Measurements from ENCODE around the gene IPO13. TPM values are rescaled to one million over a fixed set of nuclear protein-coding genes. Genes with fewer than 3 reads are reported as not detected.
A peak's percentile ranks its signal among the peaks of the same experiment; 100 is the strongest.

Gene IPO13
- total RNA-seq, 1 donor from 2014 or later, result 7.8 TPM

DNA sequence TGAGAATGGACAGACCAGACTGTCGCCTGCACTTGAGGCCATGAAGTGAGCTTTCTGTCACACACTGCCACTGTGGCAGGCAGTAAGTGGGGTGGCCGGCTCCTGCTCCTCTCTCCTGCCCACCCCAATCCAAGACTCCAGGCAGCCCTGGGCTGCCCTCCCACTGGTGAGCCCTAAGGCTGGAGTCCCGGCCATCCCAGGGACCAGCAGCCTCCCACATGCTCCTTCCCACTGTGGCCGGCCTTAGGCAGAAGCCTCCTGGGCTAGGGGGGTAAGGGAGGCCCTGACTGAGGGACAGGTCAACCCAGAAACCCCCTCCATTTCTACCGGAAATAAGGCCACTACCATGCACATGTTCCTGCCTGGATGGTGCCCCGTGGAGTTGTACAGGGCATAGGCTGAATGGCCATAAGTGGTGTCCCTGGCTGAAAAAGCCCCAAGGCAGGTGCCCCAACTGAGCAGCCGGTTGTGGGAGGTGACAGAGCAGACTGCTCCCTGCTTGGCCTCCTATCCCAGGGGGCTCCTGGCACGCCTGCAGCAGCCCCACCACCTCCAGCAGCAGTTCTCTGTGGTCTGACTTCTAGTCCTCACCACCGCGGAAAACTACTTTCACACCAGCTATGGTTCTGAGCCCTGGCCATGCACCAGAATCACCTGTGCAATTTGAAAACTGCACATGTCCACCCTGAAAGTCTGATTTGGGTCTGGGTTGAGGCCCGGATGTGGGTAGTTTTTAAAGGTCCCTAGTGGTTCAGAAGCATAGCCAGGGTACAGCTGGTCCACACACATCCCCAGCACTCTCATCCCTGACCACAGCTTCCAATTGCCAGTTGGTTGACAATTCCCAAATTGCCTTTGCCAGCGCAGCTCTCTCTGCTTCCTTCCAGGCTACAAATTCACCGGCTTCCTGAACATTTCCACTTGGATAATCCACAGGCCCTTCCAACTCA is 14.8 kb upstream of the IPO13 start:
- DNase-seq, result no peak

DNA sequence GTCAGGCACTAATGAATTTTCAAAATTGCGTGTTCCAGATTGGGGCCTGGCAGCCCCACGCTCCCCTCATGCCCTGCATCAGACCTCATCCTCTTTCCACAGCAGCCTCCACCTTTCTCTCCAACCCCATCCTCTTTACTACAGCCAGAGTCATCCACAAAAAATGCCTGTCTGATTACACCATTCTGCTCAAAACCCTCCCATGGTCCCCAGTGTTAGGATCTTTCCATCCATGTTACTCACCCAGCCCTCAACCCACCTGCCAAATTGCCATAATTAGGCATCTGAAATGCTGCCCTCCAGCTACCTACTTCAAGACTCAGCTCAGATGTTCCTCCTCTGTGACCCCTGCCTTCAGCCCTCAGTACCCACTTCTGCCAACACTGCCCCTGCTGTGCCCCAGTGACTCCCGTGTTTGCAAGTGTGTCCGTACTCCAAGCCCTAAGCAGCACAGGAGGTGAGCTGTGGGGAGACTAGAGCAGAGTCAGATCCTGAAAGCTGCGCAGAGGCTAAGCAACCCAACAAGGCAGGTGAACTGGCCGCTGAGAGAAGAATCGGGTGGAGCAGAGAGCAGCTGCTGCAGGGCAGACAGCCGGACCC is 13.9 kb upstream of the IPO13 start:
- DNase-seq, result no peak

DNA sequence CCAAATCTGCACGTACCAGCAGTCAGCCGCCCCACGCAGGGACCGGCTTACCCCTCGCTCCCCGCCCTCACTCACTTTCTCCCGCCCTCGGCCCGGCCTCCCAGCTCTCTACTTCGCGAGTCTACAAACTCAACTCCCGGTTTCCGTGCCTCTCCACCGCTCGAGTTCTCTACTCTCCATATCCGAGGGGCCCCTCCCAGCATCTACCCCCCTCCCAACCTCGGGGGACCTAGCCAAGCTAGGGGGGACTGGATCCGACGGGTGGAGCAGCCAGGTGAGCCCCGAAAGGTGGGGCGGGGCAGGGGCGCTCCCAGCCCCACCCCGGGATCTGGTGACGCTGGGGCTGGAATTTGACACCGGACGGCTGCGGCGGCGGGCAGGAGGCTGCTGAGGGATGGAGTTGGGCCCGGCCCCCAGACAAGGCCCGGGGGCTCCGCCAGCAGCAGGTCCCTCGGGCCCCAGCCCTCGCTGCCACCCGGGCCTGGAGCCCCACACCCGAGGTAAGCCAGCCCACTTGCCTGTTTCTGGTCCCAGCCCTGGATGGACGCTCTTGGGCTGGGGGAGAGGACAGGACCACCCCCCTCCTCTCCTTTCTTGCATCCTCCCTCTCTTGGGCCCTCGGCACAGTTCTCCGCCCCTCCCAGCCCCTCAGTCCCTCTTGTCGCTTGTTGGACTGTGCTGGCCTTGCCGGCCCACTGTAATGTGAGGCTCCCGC is 13.2 kb upstream of the IPO13 start, which contains the start of gene ARTN:
TSS of gene ARTN (plus strand) at position 416 of the 715 bp plus-strand sequence. CDS start 1,856 bp downstream, outside the sequence.
- DNase-seq, result no peak

DNA sequence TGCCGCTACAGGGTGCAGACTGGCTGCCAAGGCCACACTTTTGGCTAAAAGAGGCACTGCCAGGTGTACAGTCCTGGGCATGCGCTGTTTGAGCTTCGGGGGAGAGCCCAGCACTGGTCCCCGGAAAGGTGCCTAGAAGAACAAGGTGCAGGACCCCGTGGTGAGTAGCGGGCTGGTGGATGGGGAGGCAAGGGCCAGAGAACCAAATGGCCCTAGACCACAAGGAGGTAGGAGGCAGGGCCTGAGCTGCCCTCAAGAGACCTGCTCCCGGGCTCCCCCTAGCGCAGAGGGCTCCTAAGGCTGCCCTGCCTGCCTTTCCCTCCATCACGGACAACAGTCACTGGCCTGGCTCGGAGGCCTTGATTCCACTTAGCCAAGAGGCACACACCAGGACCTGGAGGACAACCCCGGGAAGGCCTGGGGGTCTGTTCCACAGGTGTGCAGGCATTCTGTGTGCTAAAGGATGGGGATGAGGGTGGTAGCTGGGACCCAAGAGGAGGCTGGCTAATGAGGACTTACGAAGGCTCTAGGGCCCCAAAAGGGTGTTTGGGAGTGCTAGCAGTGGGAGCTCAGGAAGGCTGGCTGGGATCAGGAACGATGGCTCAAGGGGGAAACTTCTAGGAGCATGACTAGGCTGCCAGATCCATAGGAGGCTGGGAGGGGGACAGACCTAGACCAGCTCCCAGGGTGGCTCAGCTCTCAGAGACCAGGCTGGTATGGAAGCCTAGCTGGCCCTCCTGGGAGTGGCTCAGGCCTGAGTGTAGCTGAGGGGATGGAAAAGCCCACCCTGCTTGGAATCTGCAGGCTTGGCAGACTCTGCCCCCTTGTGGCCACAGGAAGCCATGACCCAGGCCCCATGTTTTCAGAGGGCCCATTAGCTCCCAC is 12.4 kb upstream of the IPO13 start:
- DNase-seq, result peak; percentile 40

DNA sequence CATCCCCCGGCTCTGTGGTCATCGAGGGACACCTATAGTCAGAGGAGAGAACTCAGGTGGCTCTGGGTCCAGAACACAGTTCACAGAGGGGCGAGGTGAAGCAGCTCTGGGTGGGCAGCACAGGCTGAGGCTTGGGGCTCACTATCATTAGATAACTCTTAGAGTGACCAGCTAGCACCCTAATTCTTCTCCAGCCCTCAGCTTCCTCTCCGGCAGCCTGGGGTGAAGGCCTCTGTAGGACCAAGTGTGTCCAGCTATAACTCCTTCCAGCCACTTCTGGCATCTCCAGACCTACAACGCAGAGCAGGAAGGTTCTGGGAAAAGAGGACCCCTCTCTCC is 11.8 kb upstream of the IPO13 start:
- DNase-seq, result no peak

DNA sequence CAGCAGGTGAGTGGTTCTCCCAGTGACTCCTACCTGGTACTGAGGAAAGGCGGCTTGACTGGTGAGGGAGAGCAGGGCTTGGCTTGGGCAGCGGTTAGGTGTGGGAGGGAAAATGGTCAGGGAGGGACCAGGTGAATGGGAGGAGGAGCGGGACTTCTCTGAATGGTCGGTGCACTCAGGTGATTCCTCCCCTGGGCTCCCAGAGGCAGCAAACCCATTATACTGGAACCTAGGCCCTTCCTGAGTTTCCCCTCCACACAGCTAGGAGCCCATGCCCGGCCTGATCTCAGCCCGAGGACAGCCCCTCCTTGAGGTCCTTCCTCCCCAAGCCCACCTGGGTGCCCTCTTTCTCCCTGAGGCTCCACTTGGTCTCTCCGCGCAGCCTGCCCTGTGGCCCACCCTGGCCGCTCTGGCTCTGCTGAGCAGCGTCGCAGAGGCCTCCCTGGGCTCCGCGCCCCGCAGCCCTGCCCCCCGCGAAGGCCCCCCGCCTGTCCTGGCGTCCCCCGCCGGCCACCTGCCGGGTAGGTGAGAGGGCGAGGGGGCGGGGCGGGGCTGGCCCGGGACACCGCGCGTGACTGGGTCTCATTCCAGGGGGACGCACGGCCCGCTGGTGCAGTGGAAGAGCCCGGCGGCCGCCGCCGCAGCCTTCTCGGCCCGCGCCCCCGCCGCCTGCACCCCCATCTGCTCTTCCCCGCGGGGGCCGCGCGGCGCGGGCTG is 10.9 kb upstream of the IPO13 start:
- no peak for DNase-seq

DNA sequence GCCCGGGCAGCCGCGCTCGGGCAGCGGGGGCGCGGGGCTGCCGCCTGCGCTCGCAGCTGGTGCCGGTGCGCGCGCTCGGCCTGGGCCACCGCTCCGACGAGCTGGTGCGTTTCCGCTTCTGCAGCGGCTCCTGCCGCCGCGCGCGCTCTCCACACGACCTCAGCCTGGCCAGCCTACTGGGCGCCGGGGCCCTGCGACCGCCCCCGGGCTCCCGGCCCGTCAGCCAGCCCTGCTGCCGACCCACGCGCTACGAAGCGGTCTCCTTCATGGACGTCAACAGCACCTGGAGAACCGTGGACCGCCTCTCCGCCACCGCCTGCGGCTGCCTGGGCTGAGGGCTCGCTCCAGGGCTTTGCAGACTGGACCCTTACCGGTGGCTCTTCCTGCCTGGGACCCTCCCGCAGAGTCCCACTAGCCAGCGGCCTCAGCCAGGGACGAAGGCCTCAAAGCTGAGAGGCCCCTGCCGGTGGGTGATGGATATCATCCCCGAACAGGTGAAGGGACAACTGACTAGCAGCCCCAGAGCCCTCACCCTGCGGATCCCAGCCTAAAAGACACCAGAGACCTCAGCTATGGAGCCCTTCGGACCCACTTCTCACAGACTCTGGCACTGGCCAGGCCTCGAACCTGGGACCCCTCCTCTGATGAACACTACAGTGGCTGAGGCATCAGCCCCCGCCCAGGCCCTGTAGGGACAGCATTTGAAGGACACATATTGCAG is 10.2 kb upstream of the IPO13 start:
- no peak for DNase-seq

DNA sequence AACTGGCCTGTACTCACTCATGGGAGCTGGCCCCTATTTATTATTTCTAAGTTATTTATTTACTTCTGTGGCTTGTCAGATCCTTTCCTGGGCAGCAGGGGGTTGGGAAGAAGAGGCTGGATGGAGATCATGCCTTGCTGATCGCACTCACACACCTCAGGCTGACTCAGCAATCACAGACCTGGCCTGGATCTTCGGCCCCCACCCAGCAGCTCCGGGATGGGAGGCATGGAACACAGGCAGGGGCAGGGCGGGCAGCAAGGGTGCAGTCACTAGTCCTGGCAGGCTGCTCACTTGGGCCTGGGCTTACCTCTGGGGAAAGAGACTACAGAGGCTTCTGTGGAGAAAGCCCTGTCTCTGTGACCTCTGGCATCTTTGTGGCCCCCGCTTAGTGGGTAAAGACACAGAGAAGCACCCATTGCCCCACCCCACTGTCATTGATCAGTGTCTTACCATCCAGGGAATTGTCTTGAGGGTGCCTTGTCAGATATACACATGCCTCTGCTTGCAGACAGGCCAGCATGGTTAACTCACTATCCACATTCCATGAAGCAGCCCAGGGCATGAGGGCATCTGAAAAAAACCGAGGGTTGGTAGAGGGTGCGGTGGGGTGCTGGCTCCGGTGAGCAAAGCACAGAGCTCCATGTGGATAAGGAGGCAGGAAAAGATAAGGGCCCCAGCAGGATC is 9.4 kb upstream of the IPO13 start:
- DNase-seq, result no peak

DNA sequence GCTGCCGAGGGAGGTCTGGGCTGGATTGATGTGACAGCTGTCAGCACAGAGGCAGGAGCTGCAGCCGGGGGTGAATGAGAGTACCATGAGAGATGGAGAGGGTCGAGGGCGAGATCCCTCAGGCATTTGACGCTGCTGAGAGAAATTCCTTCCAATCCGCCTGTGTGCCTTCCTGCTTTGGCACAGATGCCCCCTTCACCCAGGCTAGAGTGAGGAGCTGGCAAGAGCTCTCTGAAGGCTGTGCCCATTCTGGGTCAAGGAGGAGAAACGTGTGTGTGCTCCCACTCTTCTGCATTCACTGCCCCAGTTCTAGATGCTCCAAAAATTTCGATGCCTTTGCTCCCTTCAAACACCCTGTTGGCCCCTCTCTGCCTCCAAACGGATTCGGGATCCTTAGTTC is 8.4 kb upstream of the IPO13 start:
- no peak for DNase-seq

DNA sequence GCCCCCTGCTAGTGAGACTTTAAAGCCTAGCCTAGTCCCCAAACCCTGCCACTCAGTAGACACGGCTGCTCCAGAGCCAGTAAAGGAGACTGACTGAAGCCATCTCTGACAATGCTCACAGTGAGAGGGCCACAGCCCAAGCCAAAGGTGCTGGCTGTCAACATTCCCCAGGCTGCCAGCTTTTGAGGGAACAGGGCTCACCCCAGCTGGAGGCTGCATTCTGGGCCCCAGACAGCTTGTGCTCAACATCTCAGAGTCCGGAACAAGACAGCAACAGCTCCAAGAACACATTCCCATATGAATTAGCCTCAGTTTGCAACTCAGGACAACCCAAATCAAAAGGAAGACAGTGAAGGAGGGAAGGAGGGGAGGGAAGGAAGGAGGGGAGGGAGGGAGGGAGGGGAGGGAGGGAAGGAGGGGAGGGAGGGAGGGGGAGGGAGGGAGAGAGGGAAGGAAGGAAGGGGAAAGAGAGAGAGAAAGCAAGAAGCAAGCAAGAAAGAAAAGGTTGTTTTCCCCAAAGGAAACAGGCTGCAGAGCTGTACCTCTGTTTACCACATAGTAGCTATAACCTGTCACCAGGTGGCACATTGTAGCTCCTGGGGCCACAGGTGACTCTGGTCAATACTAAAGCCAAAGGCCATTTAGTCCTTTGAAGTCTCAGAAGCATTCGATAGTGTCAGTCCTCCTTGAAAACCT is 7.7 kb upstream of the IPO13 start:
- DNase-seq, result no peak

DNA sequence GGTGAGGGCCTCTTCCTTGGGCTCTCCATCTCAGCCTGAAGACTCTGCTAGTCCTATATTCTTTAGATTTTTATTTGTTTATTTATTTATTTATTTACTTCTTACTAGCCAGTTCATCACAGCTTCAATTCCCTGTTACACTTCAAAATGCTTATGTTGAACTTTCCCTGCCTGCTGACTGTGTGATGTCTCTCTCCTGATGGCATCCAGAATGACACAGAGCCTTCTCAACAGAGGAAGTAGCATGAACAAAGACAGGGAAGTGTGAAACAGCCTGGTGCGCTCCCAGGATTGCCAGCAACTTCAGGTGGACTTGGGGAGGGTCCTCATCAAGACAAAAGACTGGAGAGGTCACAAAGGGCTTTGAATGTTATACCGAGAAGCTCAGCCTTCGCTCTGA is 4.3 kb upstream of the IPO13 start:
- no peak for DNase-seq

DNA sequence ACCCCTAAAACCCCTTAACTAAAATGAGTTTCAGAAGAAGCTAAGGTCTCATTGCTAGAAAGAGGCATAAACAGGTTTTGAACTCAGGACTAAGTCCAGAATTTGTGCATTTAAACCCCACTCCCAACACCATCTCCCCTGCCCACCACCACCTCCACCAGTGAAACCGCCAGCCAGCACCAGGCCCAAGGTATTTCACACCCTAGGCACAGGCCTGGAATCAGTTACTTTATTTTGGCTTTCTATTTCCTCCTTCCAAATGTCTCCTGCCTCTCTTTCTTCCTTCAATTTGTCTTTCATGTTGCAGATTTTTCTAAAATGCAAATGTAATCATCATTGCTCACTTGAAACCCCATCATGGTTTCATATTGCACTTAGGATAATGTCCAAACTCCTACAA is 1.9 kb upstream of the IPO13 start:
- no peak for DNase-seq

DNA sequence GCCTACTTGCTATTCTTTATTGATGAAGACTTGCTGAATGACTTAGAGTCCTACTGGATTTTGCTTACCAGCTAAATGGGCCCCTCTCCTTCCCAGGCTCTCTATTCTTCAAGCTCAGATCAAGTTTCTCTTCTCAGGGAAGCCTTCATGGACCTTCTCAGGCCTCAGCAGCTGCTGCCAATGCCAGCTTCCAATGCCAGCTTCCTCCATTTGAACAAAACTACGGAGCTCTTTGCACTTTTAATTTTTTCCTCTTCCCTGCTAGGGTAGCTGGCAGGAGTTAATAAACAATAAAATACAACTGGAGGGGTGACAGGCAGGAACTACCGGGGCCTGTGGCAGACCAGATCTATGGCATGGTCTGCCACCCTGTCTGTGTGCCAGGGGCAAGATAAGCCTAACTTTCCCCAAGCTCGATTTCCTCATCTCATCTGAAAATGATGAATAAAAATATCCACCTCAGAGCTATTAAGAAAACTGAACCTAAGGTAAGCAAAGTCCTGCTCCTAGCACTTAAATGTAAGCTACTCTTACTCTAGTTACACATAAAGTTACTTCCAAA is 995 bp upstream of the IPO13 start:
- DNase-seq, result no peak

DNA sequence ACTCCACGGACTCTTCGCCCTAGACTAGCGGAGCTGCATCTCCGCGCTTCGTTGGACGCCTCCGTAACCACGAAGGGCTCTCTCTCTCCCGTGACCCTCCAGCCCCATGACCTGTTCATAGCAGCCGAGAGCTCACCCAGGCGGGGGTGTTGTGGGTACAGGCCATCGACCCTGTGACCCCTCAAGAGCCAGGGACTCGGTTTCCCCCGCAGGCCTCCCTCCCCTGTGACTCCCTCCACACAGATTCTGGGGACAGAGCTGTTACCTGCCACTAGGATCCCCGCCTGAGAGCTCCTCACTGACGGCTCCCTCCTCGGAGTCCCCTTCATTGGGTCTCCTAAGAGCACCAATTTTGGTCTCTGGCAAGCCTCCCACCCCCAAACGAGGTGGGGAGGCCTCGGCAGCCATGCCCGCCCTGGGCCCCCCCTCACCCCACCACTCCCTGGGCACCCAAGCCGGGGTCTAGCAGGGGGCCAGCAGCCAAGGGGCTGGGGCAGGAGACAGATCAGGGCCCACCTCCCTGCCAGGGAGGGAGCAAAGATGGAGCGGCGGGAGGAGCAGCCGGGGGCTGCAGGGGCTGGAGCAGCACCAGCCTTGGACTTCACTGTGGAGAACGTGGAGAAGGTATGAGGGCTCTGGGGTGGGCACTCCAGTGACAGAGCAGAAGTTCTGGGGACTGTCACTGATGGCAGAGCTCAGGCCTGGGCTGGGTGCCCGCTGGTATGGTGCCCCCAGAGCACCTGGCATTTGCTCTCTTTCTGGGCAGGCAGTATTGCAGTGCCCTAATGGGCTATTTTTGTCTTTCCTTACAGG is 517 bp downstream of the IPO13 start:
- DNase-seq, result no peak

DNA sequence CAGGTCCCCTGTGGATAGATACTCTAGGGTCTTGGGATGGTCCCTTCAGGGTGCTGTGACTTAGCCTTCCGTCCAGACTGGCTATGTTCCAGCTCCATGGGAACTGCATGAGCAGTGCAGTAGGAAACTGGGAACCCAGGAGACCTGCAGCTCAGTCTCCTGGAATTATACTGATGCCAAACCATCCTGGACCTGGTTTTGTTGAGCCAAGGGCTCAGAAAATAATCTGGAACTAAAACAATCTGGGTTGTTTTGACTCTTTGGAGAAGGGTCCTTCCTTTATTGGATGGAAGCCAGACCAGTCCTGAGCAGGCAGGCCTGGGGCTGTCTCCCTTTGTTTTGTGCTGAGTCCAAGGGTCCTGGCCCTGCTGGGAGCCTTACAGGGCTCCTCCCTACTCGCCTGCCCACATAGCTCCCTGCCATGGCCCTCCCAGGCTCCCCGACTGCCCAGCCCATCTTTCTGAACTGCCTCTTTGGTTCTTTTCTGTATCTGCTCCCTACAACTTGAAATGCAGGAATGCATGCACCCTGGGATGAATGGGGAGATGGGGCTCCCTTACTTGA is 1.2 kb downstream of the IPO13 start:
- DNase-seq, result no peak

DNA sequence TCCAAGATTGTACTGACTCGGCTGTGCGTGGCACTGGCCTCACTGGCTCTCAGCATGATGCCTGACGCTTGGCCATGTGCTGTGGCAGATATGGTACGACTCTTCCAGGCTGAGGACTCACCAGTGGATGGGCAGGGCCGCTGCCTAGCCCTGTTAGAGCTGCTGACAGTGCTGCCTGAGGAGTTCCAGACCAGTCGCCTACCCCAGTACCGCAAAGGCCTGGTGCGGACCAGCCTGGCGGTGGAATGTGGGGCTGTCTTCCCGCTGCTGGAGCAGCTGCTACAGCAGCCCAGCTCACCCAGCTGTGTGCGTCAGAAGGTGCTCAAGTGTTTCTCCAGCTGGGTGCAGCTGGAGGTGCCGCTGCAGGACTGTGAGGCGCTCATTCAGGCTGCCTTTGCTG is 2.9 kb downstream of the IPO13 start:
- DNase-seq, result no peak

DNA sequence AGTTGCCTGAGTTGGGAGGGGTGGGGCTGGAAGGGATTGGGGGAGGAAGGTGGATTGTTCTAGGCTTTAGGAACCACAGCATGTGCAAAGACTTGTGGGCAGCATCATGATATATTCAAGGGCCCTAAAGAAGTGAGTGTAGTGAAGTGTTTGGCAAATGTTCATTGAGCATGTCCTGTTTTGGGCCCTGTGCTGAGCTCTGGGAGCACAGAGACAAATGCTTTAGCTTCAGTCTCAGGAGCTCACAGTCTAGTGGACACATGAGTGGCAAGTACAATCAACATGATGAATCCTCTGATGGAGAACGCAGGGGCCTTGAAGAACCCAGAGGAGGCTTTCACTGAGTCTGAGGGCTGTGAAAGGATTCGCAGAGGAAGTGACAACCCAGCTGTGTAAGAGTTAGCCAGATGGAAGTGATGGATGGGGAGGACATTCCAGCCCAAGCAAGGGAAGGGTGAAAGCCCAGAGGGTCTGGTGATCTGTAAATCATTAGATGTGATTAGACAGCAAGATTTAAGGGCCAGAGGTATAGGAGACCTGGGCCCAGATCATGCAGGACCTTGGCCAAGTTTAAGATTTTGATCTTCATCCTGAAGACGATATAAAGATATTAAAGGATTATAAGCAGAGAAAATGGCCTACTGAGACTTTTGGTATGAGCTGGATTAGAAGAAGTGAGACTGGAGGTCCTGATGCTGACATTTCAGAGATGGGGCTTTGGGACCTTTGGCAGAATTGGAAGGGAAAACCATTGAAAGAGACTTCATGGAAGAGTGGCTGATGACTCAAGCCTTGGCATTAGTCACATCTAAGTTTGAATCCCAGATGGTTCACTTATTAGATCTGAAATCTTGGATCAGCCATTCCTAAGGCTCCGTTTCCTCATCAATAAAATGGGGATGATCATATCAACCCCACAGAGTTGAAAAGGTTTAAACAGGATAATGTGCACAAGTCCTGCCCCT is 4.6 kb downstream of the IPO13 start:
- DNase-seq, result no peak

All from skin of body (tissue), 2 donors.